ENCODE data around the gene IGSF11.

Gene IGSF11

GRCh38 chr3:118997190-118997589 lies 37.5 kb downstream of the IGSF11 start:
- TF ChIP-seq ZBTB7A (IDR thresholded peaks at IDR 0.05; ENCODE audit: low read depth) (no peak), FOXM1 (IDR thresholded peaks at IDR 0.05; ENCODE audit: borderline replicate concordance, low read depth) (no peak), EGR1 (IDR thresholded peaks at IDR 0.05) (no peak), MAX (IDR thresholded peaks at IDR 0.05) (no peak), TAF1 (IDR thresholded peaks at IDR 0.05; ENCODE audit: low read depth) (no peak), EP300 (IDR thresholded peaks at IDR 0.05; ENCODE audit: borderline replicate concordance) (no peak), NFIC (IDR thresholded peaks at IDR 0.05) (no peak), YY1 (IDR thresholded peaks at IDR 0.05; ENCODE audit: low read depth) (no peak)

DNA sequence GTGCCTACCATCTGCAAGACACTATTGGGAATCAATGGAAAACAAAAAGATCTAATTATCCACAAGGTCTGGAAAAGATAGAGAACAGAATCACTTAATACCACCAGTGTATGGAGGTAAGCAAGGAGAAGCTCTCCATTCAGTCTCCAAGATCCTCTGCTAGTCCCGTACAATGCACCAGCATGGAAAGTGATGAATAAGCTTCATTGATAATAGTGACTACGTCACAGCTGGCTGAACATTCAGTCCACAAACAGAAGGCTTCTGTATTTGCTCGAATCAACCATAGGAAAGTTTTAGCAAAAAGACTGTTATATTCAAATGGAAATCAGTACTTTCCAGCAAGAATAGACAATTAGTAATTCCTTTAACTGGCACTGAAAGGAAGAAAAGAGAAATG lies 42.9 kb downstream of the IGSF11 start:
- TF ChIP-seq YY1 (IDR thresholded peaks at IDR 0.05; ENCODE audit: low read depth) (no peak), FOXM1 (IDR thresholded peaks at IDR 0.05; ENCODE audit: borderline replicate concordance, low read depth) (no peak), MAX (IDR thresholded peaks at IDR 0.05) (no peak), CREB1 (IDR thresholded peaks at IDR 0.05; ENCODE audit: low read depth) (no peak), EP300 (IDR thresholded peaks at IDR 0.05; ENCODE audit: borderline replicate concordance) (no peak), TCF12 (IDR thresholded peaks at IDR 0.05; ENCODE audit: low read depth) (no peak), ZBTB7A (IDR thresholded peaks at IDR 0.05; ENCODE audit: low read depth) (no peak), CEBPB (IDR thresholded peaks at IDR 0.05) (no peak), EGR1 (IDR thresholded peaks at IDR 0.05) (no peak), TEAD4 (IDR thresholded peaks at IDR 0.05) (no peak), NFIC (IDR thresholded peaks at IDR 0.05) (no peak)
- TF ChIP-seq, protein P1, sequence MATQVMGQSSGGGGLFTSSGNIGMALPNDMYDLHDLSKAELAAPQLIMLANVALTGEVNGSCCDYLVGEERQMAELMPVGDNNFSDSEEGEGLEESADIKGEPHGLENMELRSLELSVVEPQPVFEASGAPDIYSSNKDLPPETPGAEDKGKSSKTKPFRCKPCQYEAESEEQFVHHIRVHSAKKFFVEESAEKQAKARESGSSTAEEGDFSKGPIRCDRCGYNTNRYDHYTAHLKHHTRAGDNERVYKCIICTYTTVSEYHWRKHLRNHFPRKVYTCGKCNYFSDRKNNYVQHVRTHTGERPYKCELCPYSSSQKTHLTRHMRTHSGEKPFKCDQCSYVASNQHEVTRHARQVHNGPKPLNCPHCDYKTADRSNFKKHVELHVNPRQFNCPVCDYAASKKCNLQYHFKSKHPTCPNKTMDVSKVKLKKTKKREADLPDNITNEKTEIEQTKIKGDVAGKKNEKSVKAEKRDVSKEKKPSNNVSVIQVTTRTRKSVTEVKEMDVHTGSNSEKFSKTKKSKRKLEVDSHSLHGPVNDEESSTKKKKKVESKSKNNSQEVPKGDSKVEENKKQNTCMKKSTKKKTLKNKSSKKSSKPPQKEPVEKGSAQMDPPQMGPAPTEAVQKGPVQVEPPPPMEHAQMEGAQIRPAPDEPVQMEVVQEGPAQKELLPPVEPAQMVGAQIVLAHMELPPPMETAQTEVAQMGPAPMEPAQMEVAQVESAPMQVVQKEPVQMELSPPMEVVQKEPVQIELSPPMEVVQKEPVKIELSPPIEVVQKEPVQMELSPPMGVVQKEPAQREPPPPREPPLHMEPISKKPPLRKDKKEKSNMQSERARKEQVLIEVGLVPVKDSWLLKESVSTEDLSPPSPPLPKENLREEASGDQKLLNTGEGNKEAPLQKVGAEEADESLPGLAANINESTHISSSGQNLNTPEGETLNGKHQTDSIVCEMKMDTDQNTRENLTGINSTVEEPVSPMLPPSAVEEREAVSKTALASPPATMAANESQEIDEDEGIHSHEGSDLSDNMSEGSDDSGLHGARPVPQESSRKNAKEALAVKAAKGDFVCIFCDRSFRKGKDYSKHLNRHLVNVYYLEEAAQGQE (IDR thresholded peaks at IDR 0.05; ENCODE audit: low read depth), result no peak
- TF ChIP-seq, protein P2, sequence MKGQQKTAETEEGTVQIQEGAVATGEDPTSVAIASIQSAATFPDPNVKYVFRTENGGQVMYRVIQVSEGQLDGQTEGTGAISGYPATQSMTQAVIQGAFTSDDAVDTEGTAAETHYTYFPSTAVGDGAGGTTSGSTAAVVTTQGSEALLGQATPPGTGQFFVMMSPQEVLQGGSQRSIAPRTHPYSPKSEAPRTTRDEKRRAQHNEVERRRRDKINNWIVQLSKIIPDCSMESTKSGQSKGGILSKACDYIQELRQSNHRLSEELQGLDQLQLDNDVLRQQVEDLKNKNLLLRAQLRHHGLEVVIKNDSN (IDR thresholded peaks at IDR 0.05), result no peak

DNA sequence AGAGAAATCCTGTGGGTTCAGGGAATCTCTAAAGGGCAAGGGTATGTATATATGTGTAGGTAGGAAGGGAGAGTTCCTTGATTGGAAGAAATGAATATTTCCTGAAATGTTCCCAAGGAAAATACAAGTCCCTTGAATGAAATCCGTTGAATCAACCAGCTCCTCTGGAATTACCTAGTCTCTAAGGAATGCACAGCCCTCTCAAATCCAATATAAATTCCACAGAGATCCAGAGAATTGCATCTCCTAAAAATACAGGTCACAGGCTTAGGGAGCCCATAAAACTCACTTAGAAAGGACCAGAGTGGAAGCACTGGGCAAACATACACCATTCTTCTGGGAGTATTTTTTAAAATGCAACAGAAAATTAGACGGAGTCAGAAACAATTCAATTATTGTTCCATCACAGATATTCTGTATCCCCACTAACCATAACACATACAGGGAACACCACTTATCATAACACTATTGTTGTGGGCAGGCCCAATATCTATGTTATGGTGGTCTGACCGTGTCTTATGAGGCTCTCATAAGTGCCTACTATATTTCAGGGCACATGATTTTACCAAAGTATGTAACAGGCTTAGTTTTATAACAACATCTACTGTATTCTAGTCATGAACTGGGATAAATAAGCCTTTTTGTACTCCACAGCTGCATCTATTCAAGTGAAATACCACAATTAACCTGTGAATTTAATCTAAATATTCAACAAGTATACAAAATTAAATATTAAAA lies 43.7 kb downstream of the IGSF11 start:
- TF ChIP-seq TCF12 (IDR thresholded peaks at IDR 0.05; ENCODE audit: low read depth), result no peak
- no peak for TF ChIP-seq FOXM1 (IDR thresholded peaks at IDR 0.05; ENCODE audit: borderline replicate concordance, low read depth)
- TF ChIP-seq TAF1 (IDR thresholded peaks at IDR 0.05; ENCODE audit: low read depth), result no peak

GRCh38 chr3:118988198-118989130 lies 46.2 kb downstream of the IGSF11 start:
- TF ChIP-seq EP300 (IDR thresholded peaks at IDR 0.05; ENCODE audit: borderline replicate concordance), result no peak
- TF ChIP-seq CEBPB (IDR thresholded peaks at IDR 0.05), result no peak
- no peak for TF ChIP-seq TCF12 (IDR thresholded peaks at IDR 0.05; ENCODE audit: low read depth)
- TF ChIP-seq YY1 (IDR thresholded peaks at IDR 0.05; ENCODE audit: low read depth), result no peak
- TF ChIP-seq RAD21 (IDR thresholded peaks at IDR 0.05; ENCODE audit: low read depth), result no peak

DNA sequence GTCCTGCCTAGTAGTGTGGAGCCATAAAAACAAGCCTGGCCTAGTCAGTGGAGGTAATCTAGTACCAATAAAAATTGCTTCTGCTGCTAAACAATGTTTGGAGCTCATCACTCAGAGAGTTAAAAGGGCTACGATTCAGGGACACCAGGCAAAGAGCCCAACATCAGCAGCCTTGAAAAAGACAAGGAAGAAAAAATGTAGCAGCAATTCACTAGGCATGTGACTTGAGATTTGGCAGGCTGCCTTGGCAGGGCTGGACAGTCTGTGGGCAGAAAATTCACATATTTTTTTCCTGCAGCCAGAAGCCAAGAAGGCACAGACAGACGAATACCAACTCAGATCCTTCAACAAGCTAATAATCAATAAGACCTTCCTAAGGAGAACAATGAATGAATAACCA lies 47.2 kb downstream of the IGSF11 start:
- no peak for TF ChIP-seq RAD21 (IDR thresholded peaks at IDR 0.05; ENCODE audit: low read depth)
- TF ChIP-seq, protein P2 (IDR thresholded peaks at IDR 0.05), result 0 out of 2 replicates have a peak, but pooled peaks have one; percentile 21

- TF ChIP-seq EGR1 (IDR thresholded peaks at IDR 0.05), result no peak
- no peak for TF ChIP-seq RAD21 (IDR thresholded peaks at IDR 0.05; ENCODE audit: low read depth)
- TF ChIP-seq MAX (IDR thresholded peaks at IDR 0.05), result no peak
- no peak for TF ChIP-seq FOXM1 (IDR thresholded peaks at IDR 0.05; ENCODE audit: borderline replicate concordance, low read depth)
- no peak for TF ChIP-seq CEBPB (IDR thresholded peaks at IDR 0.05)
- no peak for TF ChIP-seq ZBTB7A (IDR thresholded peaks at IDR 0.05; ENCODE audit: low read depth)
- TF ChIP-seq TEAD4 (IDR thresholded peaks at IDR 0.05), result no peak
These were observed 47.9 kb downstream of the IGSF11 start for GRCh38 chr3:118986734-118987133.

- TF ChIP-seq, protein P1 (IDR thresholded peaks at IDR 0.05; ENCODE audit: low read depth), result no peak
- TF ChIP-seq TCF12 (IDR thresholded peaks at IDR 0.05; ENCODE audit: low read depth) (no peak), EP300 (IDR thresholded peaks at IDR 0.05; ENCODE audit: borderline replicate concordance) (no peak), RAD21 (IDR thresholded peaks at IDR 0.05; ENCODE audit: low read depth) (no peak), NFIC (IDR thresholded peaks at IDR 0.05) (no peak), FOXM1 (IDR thresholded peaks at IDR 0.05; ENCODE audit: borderline replicate concordance, low read depth) (no peak), CREB1 (IDR thresholded peaks at IDR 0.05; ENCODE audit: low read depth) (no peak), EGR1 (IDR thresholded peaks at IDR 0.05) (no peak), YY1 (IDR thresholded peaks at IDR 0.05; ENCODE audit: low read depth) (no peak), TAF1 (IDR thresholded peaks at IDR 0.05; ENCODE audit: low read depth) (no peak), ZBTB7A (IDR thresholded peaks at IDR 0.05; ENCODE audit: low read depth) (no peak), TEAD4 (IDR thresholded peaks at IDR 0.05) (no peak), MAX (IDR thresholded peaks at IDR 0.05) (no peak), CEBPB (IDR thresholded peaks at IDR 0.05) (no peak)
- TF ChIP-seq, protein P2 (IDR thresholded peaks at IDR 0.05), result no peak
These were observed 49.9 kb downstream of the IGSF11 start for GRCh38 chr3:118984699-118985098.

All from Ishikawa (cell line).